NCI-H1417 (cell line): Measurements from ENCODE around the gene PUS1.
"Not testable (repeated sequence)": the region's sequence is repeated elsewhere in the genome, so short reads cannot be mapped to it uniquely, and the experiment has no call there.

Experiments
- DNase-seq, 3 experiments: peaks; one replicate each; lab custom pipeline; 2025; lab: John Stamatoyannopoulos, UW

PUS1 gene

GRCh38 chr12:131928711-131929580 is at the start of gene PUS1:
Gene PUS1, plus strand, starts transcription at chr12:131929276. Its CDS starts 447 bp downstream, at chr12:131929723.
- peak; percentile 95 to 97 (median 96) for DNase-seq

GRCh38 chr12:131882804-131883520 is 46.1 kb upstream of the PUS1 start:
- DNase-seq = no peak

GRCh38 chr12:131883521-131883900 is 45.6 kb upstream of the PUS1 start:
- DNase-seq = no peak

GRCh38 chr12:131885076-131885475 is 44.0 kb upstream of the PUS1 start:
- not testable (repeated sequence) for DNase-seq

- DNase-seq = no peak
Measured at GRCh38 chr12:131885543-131886057, 43.5 kb upstream of the PUS1 start.

- not testable (repeated sequence) for DNase-seq
Measured at GRCh38 chr12:131891722-131892121, 37.4 kb upstream of the PUS1 start.

- no peak for DNase-seq
Measured at GRCh38 chr12:131892711-131893604, 36.1 kb upstream of the PUS1 start.

- no peak for DNase-seq
Measured at GRCh38 chr12:131893605-131894312, 35.3 kb upstream of the PUS1 start.

GRCh38 chr12:131894313-131894860 is 34.7 kb upstream of the PUS1 start, which contains the start of gene ULK1:
Gene ULK1, plus strand, starts transcription at chr12:131894622. Its CDS starts 380 bp downstream, at chr12:131895002.
- DNase-seq = peak; percentile 95 to 97 (median 96)

- DNase-seq = no peak
Measured at GRCh38 chr12:131894981-131895639, 34.0 kb upstream of the PUS1 start.

- DNase-seq = no peak
Measured at GRCh38 chr12:131895640-131896079, 33.4 kb upstream of the PUS1 start.

- DNase-seq = peak; percentile 82 to 88 (median 82)
Measured at GRCh38 chr12:131896080-131896810, 32.8 kb upstream of the PUS1 start.

GRCh38 chr12:131896811-131897270 is 32.2 kb upstream of the PUS1 start:
- DNase-seq = no peak

GRCh38 chr12:131897276-131897675 is 31.8 kb upstream of the PUS1 start:
- DNase-seq = no peak

- no peak for DNase-seq
Measured at GRCh38 chr12:131897875-131898274, 31.2 kb upstream of the PUS1 start.

- DNase-seq = peak in 1 of 3 experiments; percentile 24
Measured at GRCh38 chr12:131900397-131900796, 28.7 kb upstream of the PUS1 start.

GRCh38 chr12:131901431-131902331 is 27.4 kb upstream of the PUS1 start:
- DNase-seq = no peak
